ENCODE results near the gene GLRA1.
"Not testable (repeated sequence)": the region's sequence is repeated elsewhere in the genome, so short reads cannot be mapped to it uniquely, and the experiment has no call there.

GLRA1 gene

GRCh38 chr5:151810449-151810848 lies 114.2 kb downstream of the GLRA1 start:
- no peak for FAIRE-seq
- TF ChIP-seq POLR2A (IDR thresholded peaks at IDR 0.05; ENCODE audit: low read depth, low read length): no peak

DNA sequence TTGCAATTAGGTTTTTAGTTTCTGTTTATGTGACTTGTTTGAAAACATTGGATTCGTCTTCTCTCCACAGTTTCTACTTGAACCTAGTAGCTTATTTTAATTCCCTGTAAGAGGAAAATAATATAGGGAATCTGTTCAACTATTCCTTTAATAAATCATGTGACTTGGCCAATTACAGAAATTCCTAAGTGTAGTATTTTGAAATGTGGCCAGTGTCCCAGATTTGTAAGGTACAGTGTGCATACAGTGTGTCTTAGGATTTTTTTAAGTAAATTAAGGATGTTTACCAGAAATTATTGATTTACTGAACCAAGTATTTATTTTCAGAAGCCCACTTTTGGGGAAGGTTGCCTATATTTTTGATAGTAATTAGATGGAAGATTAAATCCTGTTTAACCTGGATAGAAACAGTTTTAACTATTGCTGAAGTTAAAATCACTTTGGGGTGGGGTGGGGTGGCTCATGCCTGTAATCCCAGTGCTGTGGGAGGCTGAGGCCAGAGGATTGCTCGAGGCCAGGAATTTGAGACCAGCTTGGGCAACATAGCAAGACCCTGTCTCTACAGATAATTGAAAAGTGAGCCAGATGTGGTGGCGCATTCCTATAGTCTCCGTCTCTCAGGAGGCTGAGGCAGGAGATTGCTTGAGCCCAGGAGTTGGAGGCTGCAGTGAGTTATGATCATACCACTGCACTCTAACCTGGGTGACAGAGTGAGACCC lies 116.0 kb downstream of the GLRA1 start:
- FAIRE-seq (no peak), DNase-seq (ENCODE audit: insufficient read length, low spot score) (no peak)
- no peak for TF ChIP-seq POLR2A (IDR thresholded peaks at IDR 0.05; ENCODE audit: low read depth, low read length)

More at GRCh38 chr5:151810449-151810848, 114.2 kb downstream of the GLRA1 start:
- no peak for DNase-seq (ENCODE audit: insufficient read length, low spot score)

- FAIRE-seq (peak; percentile 80), DNase-seq (ENCODE audit: insufficient read length, low spot score) (no peak)
Observed at GRCh38 chr5:151805414-151806223, 119.0 kb downstream of the GLRA1 start.

DNA sequence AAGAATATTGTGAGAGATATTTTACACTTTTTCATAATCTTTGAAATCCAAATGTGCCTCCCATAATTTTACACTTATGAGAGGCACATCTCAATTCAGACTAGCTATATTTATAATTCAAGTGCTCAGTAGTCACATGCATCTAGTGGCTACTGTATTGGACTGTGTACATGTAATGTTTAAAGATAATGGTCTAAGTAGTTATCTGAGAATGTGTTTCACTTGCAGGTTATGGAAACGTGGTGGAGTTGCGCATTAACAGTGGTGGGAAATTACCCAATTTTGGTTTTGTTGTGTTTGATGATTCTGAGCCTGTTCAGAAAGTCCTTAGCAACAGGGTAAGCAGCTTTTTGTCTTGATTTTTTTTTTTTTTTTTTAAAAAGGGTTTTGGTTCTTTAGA lies 124.1 kb downstream of the GLRA1 start:
- TF ChIP-seq POLR2A (IDR thresholded peaks at IDR 0.05; ENCODE audit: low read depth, low read length): no peak
- no peak for FAIRE-seq
- no peak for DNase-seq (ENCODE audit: insufficient read length, low spot score)

More at GRCh38 chr5:151805414-151806223, 119.0 kb downstream of the GLRA1 start:
- TF ChIP-seq POLR2A (IDR thresholded peaks at IDR 0.05; ENCODE audit: low read depth, low read length): no peak

DNA sequence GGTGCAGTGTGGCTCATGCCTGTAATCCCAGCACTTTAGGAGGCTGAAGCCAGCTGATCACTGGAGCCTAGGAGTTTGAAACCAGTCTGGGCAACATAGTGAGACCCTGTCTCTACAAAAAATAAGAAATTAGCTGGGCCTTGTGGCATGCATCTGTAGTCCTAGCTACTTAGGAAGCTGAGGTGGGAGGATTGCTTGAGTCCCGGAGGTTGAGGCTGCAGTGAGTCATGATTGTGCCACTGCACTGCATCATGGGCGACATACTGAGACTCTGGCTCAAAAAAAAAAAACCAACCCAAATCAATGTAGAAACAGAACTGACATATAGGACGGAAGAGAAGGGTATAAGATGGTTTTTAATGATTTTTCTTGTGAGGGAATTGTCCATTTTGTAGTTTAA lies 125.2 kb downstream of the GLRA1 start:
- DNase-seq (ENCODE audit: insufficient read length, low spot score) (no peak), FAIRE-seq (peak; percentile 30)
- no peak for TF ChIP-seq POLR2A (IDR thresholded peaks at IDR 0.05; ENCODE audit: low read depth, low read length)

DNA sequence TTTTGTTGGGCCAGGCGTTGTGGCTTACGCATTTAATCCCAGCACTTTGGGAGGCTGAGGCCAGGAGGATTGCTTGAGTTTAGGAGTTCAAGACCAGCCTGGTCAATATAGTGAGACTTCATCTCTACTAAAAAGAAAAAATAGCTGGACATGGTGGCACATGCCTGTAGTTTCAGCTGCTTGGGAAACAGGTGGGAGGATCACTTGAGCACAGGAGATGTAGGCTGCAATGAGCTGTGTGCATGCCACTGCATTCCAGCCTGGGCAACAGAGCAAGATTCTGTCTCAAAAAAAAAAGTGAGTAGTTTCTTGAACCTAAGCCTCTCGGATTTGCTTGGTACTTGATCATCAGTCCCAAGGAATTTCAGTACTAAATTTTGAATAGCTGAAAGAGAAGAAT lies 126.0 kb downstream of the GLRA1 start:
- DNase-seq (ENCODE audit: insufficient read length, low spot score) (no peak), FAIRE-seq (no peak)
- no peak for TF ChIP-seq POLR2A (IDR thresholded peaks at IDR 0.05; ENCODE audit: low read depth, low read length)

DNA sequence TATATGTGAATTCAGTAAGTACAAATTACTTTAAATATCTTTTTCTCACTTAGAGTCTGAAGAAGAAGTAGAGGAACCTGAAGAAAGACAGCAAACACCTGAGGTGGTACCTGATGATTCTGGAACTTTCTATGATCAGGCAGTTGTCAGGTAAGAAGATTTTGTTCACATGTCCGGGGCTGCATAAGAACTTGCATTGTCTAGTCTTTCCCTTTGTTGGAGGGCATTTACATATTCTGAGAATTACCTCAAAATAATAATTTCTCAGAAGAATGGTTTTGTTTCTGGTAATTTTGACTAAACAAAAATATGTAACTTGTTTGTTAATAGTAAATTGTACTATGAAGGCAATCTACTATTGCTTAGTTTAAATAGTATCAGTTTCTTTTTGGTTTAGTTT lies 129.2 kb downstream of the GLRA1 start:
- no peak for TF ChIP-seq POLR2A (IDR thresholded peaks at IDR 0.05; ENCODE audit: low read depth, low read length)
- DNase-seq (ENCODE audit: insufficient read length, low spot score): no peak
- no peak for FAIRE-seq

GRCh38 chr5:151793358-151793757 lies 131.3 kb downstream of the GLRA1 start:
- DNase-seq (ENCODE audit: insufficient read length, low spot score) (no peak), FAIRE-seq (no peak)
- TF ChIP-seq POLR2A (IDR thresholded peaks at IDR 0.05; ENCODE audit: low read depth, low read length): no peak

- DNase-seq (ENCODE audit: insufficient read length, low spot score): no peak
- FAIRE-seq: no peak
- no peak for TF ChIP-seq POLR2A (IDR thresholded peaks at IDR 0.05; ENCODE audit: low read depth, low read length)
Observed at GRCh38 chr5:151787817-151788216, 136.8 kb downstream of the GLRA1 start.

DNA sequence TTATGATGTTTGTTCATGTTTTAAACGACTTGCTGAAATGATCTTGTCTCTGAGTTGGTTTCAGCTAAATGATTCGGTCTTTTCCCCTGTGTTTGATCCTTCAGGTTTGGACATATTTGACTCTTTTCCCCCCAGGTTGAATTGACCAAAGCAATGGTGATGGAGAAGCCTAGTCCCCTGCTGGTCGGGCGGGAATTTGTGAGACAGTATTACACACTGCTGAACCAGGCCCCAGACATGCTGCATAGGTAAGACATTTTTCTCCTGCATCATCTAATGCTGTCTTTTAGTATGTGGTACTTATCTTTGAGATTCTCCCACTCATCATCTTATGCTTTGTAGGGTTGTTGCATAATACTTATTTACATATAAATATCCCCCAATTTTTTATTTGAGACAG lies 138.2 kb downstream of the GLRA1 start:
- TF ChIP-seq POLR2A (IDR thresholded peaks at IDR 0.05; ENCODE audit: low read depth, low read length): no peak
- DNase-seq (ENCODE audit: insufficient read length, low spot score): no peak
- no peak for FAIRE-seq

GRCh38 chr5:151784141-151784540 lies 140.5 kb downstream of the GLRA1 start:
- no peak for TF ChIP-seq POLR2A (IDR thresholded peaks at IDR 0.05; ENCODE audit: low read depth, low read length)
- FAIRE-seq (no peak), DNase-seq (ENCODE audit: insufficient read length, low spot score) (no peak)

DNA sequence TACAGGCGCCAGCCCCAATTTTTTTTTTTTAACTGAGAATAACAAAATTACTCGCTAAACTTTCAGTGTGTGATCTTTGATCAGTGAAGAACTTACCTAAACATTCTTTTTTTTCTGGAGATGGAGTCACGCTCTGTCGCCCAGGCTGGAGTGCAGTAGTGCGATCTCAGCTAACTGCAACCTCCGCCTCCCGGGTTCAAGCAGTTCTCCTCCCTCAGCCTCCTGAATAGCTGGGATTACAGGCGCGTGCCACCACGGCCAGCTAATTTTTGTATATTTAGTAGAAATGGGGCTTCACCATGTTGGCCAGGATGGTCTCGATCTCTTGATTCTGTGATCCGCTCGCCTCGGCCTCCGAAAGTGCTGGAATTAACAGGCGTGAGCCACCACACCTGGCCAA lies 141.0 kb downstream of the GLRA1 start:
- DNase-seq (ENCODE audit: insufficient read length, low spot score); FAIRE-seq: not testable (repeated sequence)

DNA sequence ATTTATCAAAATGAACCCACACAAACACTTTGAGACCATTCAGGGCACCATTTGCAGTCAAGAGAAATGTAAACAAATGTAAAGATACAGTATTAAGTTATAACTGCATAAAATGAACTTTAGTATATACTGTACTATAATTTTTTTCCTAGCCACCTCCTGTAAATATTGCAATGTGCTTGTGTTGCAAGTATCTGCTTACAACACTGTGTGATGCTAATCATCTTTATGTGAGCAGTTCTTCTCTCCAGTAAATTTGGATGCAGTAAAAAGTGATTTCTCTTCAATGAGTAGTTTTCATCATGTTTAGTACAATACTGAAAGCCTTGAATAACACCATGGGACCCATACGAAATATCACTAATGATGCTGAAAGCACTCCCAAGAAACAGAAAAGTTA lies 143.4 kb downstream of the GLRA1 start:
- FAIRE-seq (peak; percentile 62), DNase-seq (ENCODE audit: insufficient read length, low spot score) (no peak)
- no peak for TF ChIP-seq POLR2A (IDR thresholded peaks at IDR 0.05; ENCODE audit: low read depth, low read length)

- DNase-seq (ENCODE audit: insufficient read length, low spot score) (no peak), FAIRE-seq (no peak)
- no peak for TF ChIP-seq POLR2A (IDR thresholded peaks at IDR 0.05; ENCODE audit: low read depth, low read length)
Observed at GRCh38 chr5:151780348-151780747, 144.3 kb downstream of the GLRA1 start.
